Neural progenitor cell (in vitro differentiated cells): Measurements from ENCODE around the gene CAMKK1. TPM values are rescaled to one million over a fixed set of nuclear protein-coding genes. Genes with fewer than 3 reads are reported as not detected.

ENCODE experiments used
- DNase-seq: peaks from one replicate; pipeline ENCODE4 v3.0.0-alpha.2; 2016; ENCODE audit warnings: low spot score
- H2AFZ ChIP-seq: fragments of 200-600 bp; sonication (generic); replicated peaks from 2 replicates; pipeline ENCODE4 v1.6.1; 2016; ENCODE audit warnings: antibody characterized with exemption
- H3F3A ChIP-seq: fragments of 200-600 bp; sonication (generic); 2 replicates; pipeline ENCODE4 v1.6.1; 2016; ENCODE audit warnings: antibody characterized with exemption, low read depth
- H3K27ac ChIP-seq: fragments of 200-600 bp; sonication (generic); 2 replicates; pipeline ENCODE4 v1.5.1; 2016; ENCODE audit warnings: mild to moderate bottlenecking
- H3K27me3 ChIP-seq: fragments of 200-600 bp; sonication (generic); 2 replicates; pipeline ENCODE4 v1.6.1; 2016; ENCODE audit warnings: mild to moderate bottlenecking, moderate library complexity
- H3K36me3 ChIP-seq: fragments of 200-600 bp; sonication (generic); 2 replicates; pipeline ENCODE4 v1.5.1; 2016
- H3K4me1 ChIP-seq: fragments of 200-600 bp; sonication (generic); 2 replicates; pipeline ENCODE4 v1.6.1; 2016; ENCODE audit warnings: mixed run types
- H3K4me2 ChIP-seq: fragments of 200-600 bp; sonication (generic); 2 replicates; pipeline ENCODE4 v1.6.1; 2016
- H3K4me3 ChIP-seq: fragments of 200-600 bp; sonication (generic); 2 replicates; pipeline ENCODE4 v1.5.1; 2016
- H3K79me2 ChIP-seq: fragments of 200-600 bp; sonication (generic); 2 replicates; pipeline ENCODE4 v1.6.1; 2016; ENCODE audit warnings: low read depth
- H3K9ac ChIP-seq: fragments of 200-600 bp; sonication (generic); 2 replicates; pipeline ENCODE4 v1.6.1; 2016
- H3K9me3 ChIP-seq: fragments of 200-600 bp; sonication (generic); 2 replicates; pipeline ENCODE4 v1.5.1; 2016; ENCODE audit warnings: low read depth
- H4K20me1 ChIP-seq: fragments of 200-600 bp; sonication (generic); 2 replicates; pipeline ENCODE4 v1.6.1; 2016; ENCODE audit warnings: low read depth
- H3K27ac Mint-ChIP-seq: 3 replicates; pipeline ENCODE4 v1.8.0; 2021; ENCODE audit warnings: mixed read lengths
- H3K27me3 Mint-ChIP-seq: 2 replicates; pipeline ENCODE4 v1.8.0; 2022; ENCODE audit warnings: low read depth, mild to moderate bottlenecking, inconsistent platforms, moderate library complexity, mixed read lengths; ENCODE audit not compliant: insufficient read depth
- H3K36me3 Mint-ChIP-seq: 3 replicates; pipeline ENCODE4 v1.8.0; 2021; ENCODE audit warnings: mixed read lengths
- H3K4me1 Mint-ChIP-seq: 3 replicates; pipeline ENCODE4 v1.8.0; 2021; ENCODE audit warnings: mixed read lengths
- H3K4me3 Mint-ChIP-seq: 3 replicates; pipeline ENCODE4 v1.8.0; 2021; ENCODE audit warnings: mild to moderate bottlenecking, moderate library complexity, mixed read lengths
- H3K9me3 Mint-ChIP-seq: 3 replicates; pipeline ENCODE4 v1.8.0; 2020; ENCODE audit warnings: mixed read lengths
- CTCF ChIP-seq: fragments of 200-600 bp; sonication (generic); IDR thresholded peaks from 2 replicates; pipeline ENCODE4 v1.5.1; 2017; ENCODE audit warnings: antibody characterized with exemption, mild to moderate bottlenecking
- EZH2 ChIP-seq: fragments of 200-600 bp; sonication (generic); IDR thresholded peaks from 2 replicates; pipeline ENCODE4 v1.6.1; 2017; ENCODE audit warnings: antibody characterized with exemption, mild to moderate bottlenecking, moderate library complexity
- EZH2phosphoT487 ChIP-seq: fragments of 200-600 bp; sonication (generic); IDR thresholded peaks from 2 replicates; pipeline ENCODE4 v1.6.1; 2017; ENCODE audit warnings: antibody characterized with exemption
- total RNA-seq: library from RNA; depleted of rRNA; stranded (reverse); fragments of >200 nt; gene quantifications from 2 replicates; pipeline ENCODE4 v1.2.3, GENCODE V29; 2015; ENCODE audit warnings: low replicate concordance

Gene CAMKK1
- total RNA-seq = 2.9 and 6.4 TPM in 2 replicates

- H2AFZ ChIP-seq = peak within 1 kb of the TSS; percentile 79
- no peaks in the 10 kb centered on the region for H3K79me2 ChIP-seq
- Mint-ChIP-seq H3K36me3 (no peaks in the 10 kb centered on the region), H3K9me3 (no peaks in the 10 kb centered on the region), H3K4me1 (peaks cover 38% of the 10 kb centered on the region), H3K4me3 (peak within 1 kb of the TSS; percentile 87), H3K27ac (peak within 1 kb of the TSS; percentile 59), H3K27me3 (peaks cover 9% of the 10 kb centered on the region)
- peak within 1 kb of the TSS; percentile 91 for H3K4me3 ChIP-seq
- peaks cover 14% of the 10 kb centered on the region for H3K27me3 ChIP-seq
- DNase-seq = peak; percentile 95
- H3K27ac ChIP-seq = no peak within 1 kb of the TSS
- TF ChIP-seq EZH2 = peak; percentile 38
- TF ChIP-seq CTCF = peak; percentile 12
- TF ChIP-seq EZH2phosphoT487 = no peak
- peaks cover 20% of the 10 kb centered on the region for H4K20me1 ChIP-seq
- H3K4me2 ChIP-seq = peak within 1 kb of the TSS; percentile 98
- H3K9ac ChIP-seq = peak within 1 kb of the TSS; percentile 47
- no peaks in the 10 kb centered on the region for H3K9me3 ChIP-seq
- H3F3A ChIP-seq = peaks cover 9% of the 10 kb centered on the region
- H3K4me1 ChIP-seq = peaks cover 18% of the 10 kb centered on the region
- no peaks in the 10 kb centered on the region for H3K36me3 ChIP-seq
Measured at GRCh38 chr17:3893003-3893719, at the start of gene CAMKK1. Gene CAMKK1, minus strand, starts transcription at chr17:3893053. Its CDS starts 7,366 bp downstream, at chr17:3885687.

- peaks cover 16% of the 10 kb centered on the region for H3K4me1 Mint-ChIP-seq
- H3K27ac Mint-ChIP-seq = no peak overlapping the region
- H3K27me3 Mint-ChIP-seq = peaks cover 8% of the 10 kb centered on the region
- Histone ChIP-seq H3F3A (peaks cover 6% of the 10 kb centered on the region), H3K27me3 (peaks cover 13% of the 10 kb centered on the region), H3K27ac (no peak overlapping the region), H3K4me3 (no peak overlapping the region), H2AFZ (no peak overlapping the region), H3K4me1 (no peaks in the 10 kb centered on the region), H4K20me1 (no peaks in the 10 kb centered on the region), H3K79me2 (no peaks in the 10 kb centered on the region), H3K36me3 (no peaks in the 10 kb centered on the region), H3K9me3 (no peaks in the 10 kb centered on the region), H3K9ac (no peak overlapping the region), H3K4me2 (no peak overlapping the region)
- no peak for TF ChIP-seq EZH2phosphoT487
- no peak for TF ChIP-seq EZH2
- TF ChIP-seq CTCF = no peak
- no peaks in the 10 kb centered on the region for H3K36me3 Mint-ChIP-seq
- H3K9me3 Mint-ChIP-seq = no peaks in the 10 kb centered on the region
- no peak for DNase-seq
- H3K4me3 Mint-ChIP-seq = no peak overlapping the region
Measured at GRCh38 chr17:3940965-3941698, 48.3 kb upstream of the CAMKK1 start.

- Mint-ChIP-seq H3K27ac (no peak overlapping the region), H3K27me3 (no peaks in the 10 kb centered on the region), H3K4me1 (peaks cover 4% of the 10 kb centered on the region), H3K4me3 (no peak overlapping the region), H3K36me3 (no peaks in the 10 kb centered on the region), H3K9me3 (no peaks in the 10 kb centered on the region)
- Histone ChIP-seq H3K79me2 (no peaks in the 10 kb centered on the region), H3K36me3 (no peaks in the 10 kb centered on the region), H3K4me1 (no peaks in the 10 kb centered on the region), H3K9ac (no peak overlapping the region), H3K27ac (no peak overlapping the region), H4K20me1 (no peaks in the 10 kb centered on the region), H2AFZ (no peak overlapping the region), H3F3A (no peaks in the 10 kb centered on the region), H3K27me3 (no peaks in the 10 kb centered on the region), H3K4me3 (no peak overlapping the region), H3K9me3 (no peaks in the 10 kb centered on the region), H3K4me2 (no peak overlapping the region)
- no peak for DNase-seq
- no peak for TF ChIP-seq EZH2
- TF ChIP-seq EZH2phosphoT487 = no peak
- TF ChIP-seq CTCF = no peak
Measured at GRCh38 chr17:3937359-3937758, 44.5 kb upstream of the CAMKK1 start.
